GM12878 (cell line): ENCODE measurements around the gene RRH. TPM values are rescaled to one million over a fixed set of nuclear protein-coding genes. Genes with fewer than 3 reads are reported as not detected.

Source experiments
- CBX5 ChIP-seq: sonication (generic); IDR thresholded peaks from 2 replicates; pipeline ENCODE4 v1.6.1; 2016; ENCODE audit warnings: low read depth, moderate library complexity, mild to moderate bottlenecking, inconsistent platforms
- CHD4 ChIP-seq: fragments of 200-600 bp; sonication (generic); IDR thresholded peaks from 2 replicates; pipeline ENCODE4 v1.6.1; 2016; ENCODE audit warnings: mild to moderate bottlenecking
- E2F8 ChIP-seq: fragments of 450-650 bp; IDR thresholded peaks from 2 replicates; pipeline ENCODE4 v1.6.1; 2018; ENCODE audit warnings: mild to moderate bottlenecking, low read depth, moderate library complexity; ENCODE audit not compliant: partially characterized antibody
- EGR1 ChIP-seq, 2 experiments: IDR thresholded peaks; 1 replicate in 1 of 2; 2 replicates in 1 of 2; pipeline ENCODE4 v1.6.1; 2011 to 2012; ENCODE audit warnings: low read depth in 2 of 2, low read length in 2 of 2, borderline replicate concordance in 1 of 2, mild to moderate bottlenecking in 1 of 2, moderate library complexity in 1 of 2
- EP300 ChIP-seq, 2 experiments: fragments of 150-350 bp in 1 of 2; IDR thresholded peaks; 2 replicates each; pipeline ENCODE4 v1.6.1; 2011 to 2012; ENCODE audit warnings: low read depth in 2 of 2, low read length in 2 of 2, borderline replicate concordance in 1 of 2, improper control_type of control experiment in 1 of 2, inconsistent platforms in 1 of 2; ENCODE audit not compliant: control insufficient read depth in 1 of 2
- FOS ChIP-seq: IDR thresholded peaks from 3 replicates; pipeline ENCODE4 v1.6.1; 2011; ENCODE audit warnings: borderline replicate concordance; ENCODE audit not compliant: insufficient read length; ENCODE audit errors: extremely low read depth
- GABPA ChIP-seq: IDR thresholded peaks from 2 replicates; pipeline ENCODE4 v1.6.1; 2014; ENCODE audit warnings: antibody characterized with exemption, low read depth, mild to moderate bottlenecking, inconsistent platforms
- HSF1 ChIP-seq: fragments of 150-350 bp; IDR thresholded peaks from 2 replicates; pipeline ENCODE4 v1.6.1; 2014; ENCODE audit warnings: mild to moderate bottlenecking, low read depth, low read length
- MYC ChIP-seq: IDR thresholded peaks from 2 replicates; pipeline ENCODE4 v1.6.1; 2011; ENCODE audit warnings: mild to moderate bottlenecking, low read length, moderate library complexity, inconsistent platforms; ENCODE audit not compliant: insufficient read depth, insufficient replicate concordance, insufficient read length, severe bottlenecking
- NR2C1 ChIP-seq: fragments of 450-650 bp; IDR thresholded peaks from 2 replicates; pipeline ENCODE4 v1.6.1; 2017; ENCODE audit warnings: antibody characterized with exemption, mild to moderate bottlenecking, moderate library complexity
- PAX5 ChIP-seq: IDR thresholded peaks from 2 replicates; pipeline ENCODE4 v1.6.1; 2011; ENCODE audit warnings: low read depth, low read length, borderline replicate concordance
- PKNOX1 ChIP-seq: fragments of 450-650 bp; IDR thresholded peaks from 2 replicates; pipeline ENCODE4 v1.6.1; 2016; ENCODE audit warnings: mild to moderate bottlenecking
- POLR2A ChIP-seq: IDR thresholded peaks from 2 replicates; pipeline ENCODE4 v1.6.1; 2011; ENCODE audit warnings: low read depth, mild to moderate bottlenecking, low read length
- RAD51 ChIP-seq: fragments of 450-650 bp; IDR thresholded peaks from 2 replicates; pipeline ENCODE4 v1.6.1; 2016; ENCODE audit warnings: moderate library complexity, mild to moderate bottlenecking, inconsistent platforms
- RUNX3 ChIP-seq: IDR thresholded peaks from 2 replicates; pipeline ENCODE4 v1.6.1; 2012; ENCODE audit warnings: low read length, inconsistent platforms
- SP1 ChIP-seq: IDR thresholded peaks from one replicate; pipeline ENCODE4 v1.6.1; 2011; ENCODE audit warnings: low read depth, low read length
- USF2 ChIP-seq: IDR thresholded peaks from 2 replicates; pipeline ENCODE4 v1.6.1; 2011; ENCODE audit warnings: low read depth, low read length, improper control_type of control experiment, borderline replicate concordance
- WRNIP1 ChIP-seq: IDR thresholded peaks from 2 replicates; pipeline ENCODE4 v1.6.1; 2011; ENCODE audit warnings: low read depth, low read length, improper control_type of control experiment, borderline replicate concordance
- ZZZ3 ChIP-seq: IDR thresholded peaks from 2 replicates; pipeline ENCODE4 v1.6.1; 2011; ENCODE audit warnings: low read depth; ENCODE audit not compliant: control insufficient read depth, insufficient read length
- polyA plus RNA-seq, 11 experiments: library from polyadenylated mRNA; depleted of rRNA in 4 of 11; unstranded in 6 of 11; stranded (reverse) in 5 of 11; fragments of >200 nt; fragmentation: Nextera tagmentation in 4 of 11; fragmentation: Illumina TruSeq in 1 of 11; extraction: Ambion mirVana in 4 of 11; extraction: Trizol in 1 of 11; gene quantifications; 1 replicate in 1 of 11; 2 replicates in 10 of 11; pipeline versions ENCODE4 v1.2.1 to v1.2.3, GENCODE V29; 2011 to 2016; ENCODE audit warnings: inconsistent platforms in 2 of 11, missing spikeins in 2 of 11, low read depth in 1 of 11
- total RNA-seq, 4 experiments: library from RNA; depleted of rRNA in 3 of 4; stranded (reverse); fragments of >200 nt in 3 of 4; fragmentation: Illumina TruSeq in 1 of 4; extraction: Trizol in 1 of 4; gene quantifications; 2 replicates each; pipeline versions ENCODE4 v1.2.1 to v1.2.3, GENCODE V29; 2013 to 2021

Gene RRH
- total and polyA plus RNA-seq, 10 of the 15 experiments (the other 5 are each of a cell fraction or from before 2014, with no cell fraction given), result 0.06 to 0.24 (median 0.12) TPM; not detected in 6

GRCh38 chr4:109815151-109816081 is 12.4 kb upstream of the RRH start, which contains the start of gene GAR1 (continued):
- TF ChIP-seq E2F8 (peak; percentile 89), CHD4 (no peak), CBX5 (no peak), EP300 (IDR thresholded peaks at IDR 0.05; ENCODE audit: borderline replicate concordance in 1 of 2, control insufficient read depth in 1 of 2, low read depth in 2 of 2, low read length in 2 of 2) (peak in 1 of 2 experiments; percentile 19; a peak in 1 of 4 replicates), PKNOX1 (no peak), MYC (peak; percentile 93), ZZZ3 (no peak), PAX5 (no peak), RAD51 (peak; percentile 70; the same call in 1 of the 2 replicates), NR2C1 (peak; percentile 72), FOS (no peak), EGR1 (IDR thresholded peaks at IDR 0.05; ENCODE audit: borderline replicate concordance in 1 of 2, low read depth in 2 of 2, low read length in 2 of 2) (peak in 1 of 2 experiments; percentile 52; a peak in 1 of 3 replicates), POLR2A (peak; percentile 81; the same call in 1 of the 2 replicates), GABPA (peak; percentile 96), WRNIP1 (no peak), RUNX3 (peak; percentile 55), HSF1 (no peak), USF2 (peak; percentile 33), SP1 (no peak)
